ENCODE data around the gene AOPEP.

- TF ChIP-seq EZH2 (IDR thresholded peaks at IDR 0.05; ENCODE audit: borderline replicate concordance, low read length) (no peak), CTCF (IDR thresholded peaks at IDR 0.05; ENCODE audit: low read length) (no peak)
Observed at GRCh38 chr9:94761481-94761880, 35.0 kb downstream of the AOPEP start.

Data from OCI-LY1 (cell line).